Brain pericyte (primary cell): ENCODE measurements around the gene PDLIM7.

Experiments used
- DNase-seq: peaks from one replicate; pipeline ENCODE4 v3.0.0-alpha.2; 2012; ENCODE audit warnings: low read depth, low spot score

PDLIM7 gene

GRCh38 chr5:177524539-177524900, 27.1 kb upstream of the PDLIM7 start:
- no peak for DNase-seq

DNA sequence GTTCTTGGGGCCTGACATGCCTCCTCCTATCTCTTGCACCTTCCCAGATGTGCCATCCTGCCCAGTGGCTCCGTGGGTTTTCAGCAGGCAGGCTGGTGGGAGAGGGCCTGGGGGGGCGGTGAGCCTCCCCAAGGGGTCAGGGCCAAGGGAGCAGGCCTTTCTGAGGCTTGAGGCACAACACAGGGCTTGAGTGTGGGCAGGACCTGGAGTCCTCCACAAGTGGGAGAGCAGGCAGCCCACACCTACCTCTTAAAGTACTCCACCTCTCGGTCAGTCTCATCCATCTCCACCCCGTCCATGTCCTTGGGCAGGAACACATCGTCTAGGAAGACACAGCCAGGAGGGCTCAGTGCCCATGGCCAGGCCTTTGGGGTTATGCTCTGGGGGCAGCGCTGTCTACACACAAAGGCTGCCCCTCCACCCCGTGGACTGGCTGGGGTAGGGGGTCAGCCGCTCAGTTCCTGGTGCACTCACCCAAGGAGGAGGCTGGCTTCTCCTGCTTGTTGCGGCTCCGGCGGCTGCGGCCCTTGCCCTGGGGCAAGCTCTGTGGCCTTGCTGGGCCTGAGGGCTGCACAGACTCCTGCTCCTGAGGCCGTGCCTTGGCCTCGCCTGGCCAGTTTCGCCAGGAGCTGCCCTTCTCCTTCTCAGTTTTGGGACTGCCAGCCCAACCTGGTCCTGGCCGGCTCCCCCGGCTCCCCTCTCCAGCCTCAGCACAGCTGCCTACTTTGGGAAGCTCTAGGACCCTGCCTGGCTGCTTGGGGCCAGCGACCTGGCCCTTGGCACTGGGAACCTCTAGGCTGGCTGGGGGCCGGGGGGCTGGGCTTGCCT, 26.5 kb upstream of the PDLIM7 start:
- no peak for DNase-seq

DNA sequence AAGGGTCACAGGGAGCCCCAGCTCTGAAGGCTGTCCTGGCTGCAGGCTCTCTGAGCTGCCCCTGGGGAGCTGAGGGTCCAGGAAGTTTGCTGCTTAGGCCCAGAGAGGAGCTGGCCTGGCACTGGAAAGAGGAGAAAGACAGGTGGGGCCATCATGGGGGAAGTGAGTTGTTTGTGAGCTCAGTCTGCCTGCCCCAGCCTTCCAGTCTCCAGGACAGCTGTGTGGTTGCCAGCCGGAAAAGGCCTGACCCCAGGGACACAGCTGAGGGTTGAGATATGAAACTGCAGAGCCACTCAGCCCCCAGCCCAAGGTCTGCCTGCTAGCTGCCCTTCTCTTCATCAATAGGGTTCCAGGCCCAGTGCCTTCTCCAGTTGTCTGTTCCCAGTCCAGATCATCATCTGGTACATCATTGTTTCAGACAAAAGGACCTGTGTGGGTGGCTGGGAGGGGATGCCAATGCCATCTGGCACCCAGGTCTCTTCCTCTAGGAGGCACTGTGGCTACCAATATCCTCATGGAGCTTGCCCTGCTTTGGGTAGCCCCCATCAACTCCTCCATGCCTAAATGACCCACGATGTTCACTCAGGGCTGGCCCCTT, 23.6 kb upstream of the PDLIM7 start:
- no peak for DNase-seq

- DNase-seq = no peak
These were observed 22.9 kb upstream of the PDLIM7 start for GRCh38 chr5:177520271-177520670.

DNA sequence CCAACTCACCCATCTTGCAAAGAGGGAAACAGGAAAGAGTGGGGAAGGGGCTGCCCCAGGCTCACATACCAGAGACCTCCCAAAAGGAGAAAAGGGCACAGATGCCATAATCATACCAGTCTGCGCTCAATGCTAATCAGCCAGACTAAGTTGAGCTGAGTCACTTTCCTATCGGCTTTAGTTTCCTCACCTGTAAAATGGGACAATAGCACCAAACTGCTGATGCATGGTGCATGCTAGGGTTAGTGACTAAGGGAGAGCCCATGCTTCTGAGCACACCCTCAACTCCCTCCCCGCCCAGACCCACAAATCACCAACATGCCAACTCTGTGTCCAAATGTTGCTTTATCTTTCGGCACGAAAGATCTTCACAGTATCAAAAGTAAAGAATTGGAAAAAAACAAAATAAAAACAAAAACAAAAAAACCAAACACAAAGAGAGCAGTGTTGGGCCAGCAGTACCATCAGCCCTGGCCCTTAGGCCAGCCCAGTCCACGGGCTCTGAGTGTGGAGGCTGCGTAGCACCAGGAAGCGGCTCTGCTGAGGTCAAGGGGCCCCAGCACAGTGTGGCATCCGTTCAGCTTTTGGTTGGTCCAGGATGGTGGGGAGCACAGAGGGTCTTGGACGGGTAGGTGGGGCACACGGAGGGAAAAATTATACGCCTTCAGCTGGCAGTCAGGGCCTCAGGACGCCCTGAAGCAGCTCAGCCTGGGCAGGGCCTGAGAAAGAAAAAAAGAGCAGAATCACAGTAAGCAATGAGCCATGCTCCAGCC, 22.2 kb upstream of the PDLIM7 start:
- DNase-seq = no peak

GRCh38 chr5:177516601-177517568, 19.5 kb upstream of the PDLIM7 start, which contains the start of gene DDX41:
Gene DDX41 (minus strand): TSS chr5:177516961. CDS start chr5:177516945, 16 bp downstream.
- peak; percentile 97 for DNase-seq

DNA sequence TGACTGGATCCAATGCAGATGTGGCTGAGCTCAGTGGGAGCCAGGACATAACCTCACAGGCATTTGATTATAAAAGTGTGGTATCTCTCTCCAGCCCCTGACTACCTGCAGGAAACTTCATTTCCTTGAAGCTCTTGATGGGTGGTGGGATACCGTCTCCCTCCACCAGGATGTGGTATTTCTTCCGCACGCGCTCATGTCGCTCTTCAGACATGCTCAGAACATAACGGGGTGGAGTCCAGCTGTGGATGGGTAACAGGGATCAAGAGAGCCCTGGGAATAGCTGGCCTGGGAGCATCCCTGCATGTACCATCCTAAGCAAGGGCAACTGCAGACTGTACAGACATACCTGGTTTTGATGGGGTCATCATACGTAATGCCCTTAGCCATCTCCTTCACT, 18.2 kb upstream of the PDLIM7 start:
- DNase-seq = no peak

- DNase-seq = no peak
These were observed 17.1 kb upstream of the PDLIM7 start for GRCh38 chr5:177514541-177514940.

DNA sequence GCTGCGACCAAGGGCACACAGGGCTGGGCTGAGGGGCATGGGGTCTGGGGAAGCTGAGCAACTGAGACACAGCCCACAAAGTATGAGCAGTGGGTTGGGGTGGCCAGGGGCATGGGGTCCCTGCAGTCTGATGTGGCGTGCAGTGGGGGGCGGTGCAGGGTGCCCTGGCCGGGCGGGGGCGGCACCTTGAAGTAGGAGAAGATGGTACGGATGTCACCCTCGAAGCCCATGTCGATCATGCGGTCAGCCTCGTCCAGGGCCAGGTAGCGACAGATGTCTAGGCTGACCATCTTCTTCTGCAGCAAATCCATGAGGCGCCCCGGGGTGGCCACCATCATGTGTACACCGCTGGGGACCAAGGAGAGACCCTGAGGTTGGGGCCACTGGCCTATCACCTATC, 16.1 kb upstream of the PDLIM7 start:
- DNase-seq = no peak

GRCh38 chr5:177512736-177513380, 15.5 kb upstream of the PDLIM7 start:
- no peak for DNase-seq

DNA sequence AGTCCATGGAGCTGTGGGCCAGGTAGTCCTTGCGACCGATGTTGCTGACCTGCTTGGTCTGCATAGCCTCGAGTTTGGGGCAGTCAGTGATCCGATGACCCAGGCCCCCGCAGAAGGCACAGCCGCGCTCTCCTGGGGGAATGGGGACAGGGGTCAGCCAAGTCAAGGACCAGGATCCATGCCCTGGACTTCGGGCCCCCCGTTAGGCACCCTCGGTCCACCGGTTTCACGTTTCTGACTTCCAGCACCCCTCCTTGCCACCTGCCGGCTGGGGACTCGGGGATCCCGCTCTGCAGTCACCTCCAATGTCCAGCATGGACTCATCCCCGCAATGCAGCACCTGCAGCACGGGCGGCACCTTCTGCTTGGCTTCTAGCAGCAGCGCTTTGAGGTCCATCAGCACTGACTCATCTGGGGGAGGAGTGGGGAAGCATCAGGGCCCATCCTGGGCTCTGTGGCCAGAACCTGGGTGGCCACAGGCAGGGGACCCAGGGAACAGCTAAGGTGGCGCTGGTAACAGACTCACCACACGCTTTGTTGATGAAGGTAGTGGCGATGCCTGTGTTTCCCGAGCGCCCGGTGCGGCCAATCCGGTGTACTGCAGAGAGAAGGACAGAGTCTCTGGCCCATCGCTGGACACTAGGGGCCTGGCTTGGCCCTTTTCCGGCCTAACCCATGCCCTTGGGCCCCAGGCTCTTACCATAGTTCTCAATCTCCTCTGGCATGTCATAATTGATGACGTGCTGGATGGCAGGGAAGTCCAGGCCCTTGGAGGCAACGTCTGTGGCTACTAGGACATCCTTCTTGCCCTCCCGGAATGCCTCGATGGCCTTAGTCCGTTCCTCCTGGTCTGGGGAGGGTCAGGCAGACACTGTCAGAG, 14.6 kb upstream of the PDLIM7 start:
- DNase-seq = no peak

- DNase-seq = no peak
These were observed 13.8 kb upstream of the PDLIM7 start for GRCh38 chr5:177511181-177511580.

DNA sequence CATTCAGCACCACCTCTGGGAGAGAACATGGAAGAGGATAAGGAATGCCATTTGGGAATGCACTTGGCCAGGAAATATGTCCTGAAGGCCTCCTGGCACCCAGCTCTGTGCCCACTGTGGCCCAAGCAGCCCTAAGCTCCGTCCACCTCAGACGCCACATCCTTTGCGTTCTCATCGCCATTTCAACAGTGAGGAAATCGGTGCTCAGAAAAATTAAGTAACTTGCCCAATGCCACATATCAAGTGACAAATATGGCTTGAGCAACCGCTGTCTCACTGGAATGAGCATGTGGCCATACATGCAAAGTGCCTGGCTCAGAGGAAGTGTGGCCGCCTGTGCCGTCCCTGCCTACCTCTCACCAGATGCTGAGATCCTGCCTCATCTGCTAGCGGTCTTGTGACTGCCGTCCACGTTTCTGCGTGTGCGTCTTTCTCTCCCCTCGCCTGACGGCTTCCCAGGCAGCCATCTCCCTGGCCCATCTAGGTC, 13.2 kb upstream of the PDLIM7 start:
- no peak for DNase-seq

- DNase-seq = no peak
These were observed 12.7 kb upstream of the PDLIM7 start for GRCh38 chr5:177509991-177510566.

GRCh38 chr5:177509381-177509951, 12.1 kb upstream of the PDLIM7 start, which contains the start of gene DOK3:
Gene DOK3 (minus strand): TSS chr5:177509826. CDS start chr5:177509540, 286 bp downstream.
- DNase-seq = no peak

DNA sequence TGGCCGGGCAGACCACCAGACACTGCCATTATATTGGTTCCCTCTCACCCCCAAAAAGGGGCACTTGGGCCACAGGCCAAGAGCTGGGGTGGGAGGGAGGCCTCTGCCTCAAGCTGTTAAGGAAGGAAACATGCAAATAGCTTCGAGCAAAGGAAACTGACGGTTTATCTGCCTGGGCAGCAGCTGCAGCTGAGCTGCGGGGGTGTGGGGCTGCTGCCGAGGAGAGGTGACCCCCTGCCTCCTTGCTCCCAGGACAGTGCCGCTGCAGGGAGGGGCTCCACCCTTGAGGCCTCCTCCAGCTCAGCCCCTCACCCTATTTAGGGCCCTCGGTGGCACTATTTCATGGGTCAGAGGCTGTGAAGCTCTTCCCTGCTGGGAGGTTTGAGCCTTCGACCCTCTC, 11.4 kb upstream of the PDLIM7 start:
- DNase-seq = no peak

DNA sequence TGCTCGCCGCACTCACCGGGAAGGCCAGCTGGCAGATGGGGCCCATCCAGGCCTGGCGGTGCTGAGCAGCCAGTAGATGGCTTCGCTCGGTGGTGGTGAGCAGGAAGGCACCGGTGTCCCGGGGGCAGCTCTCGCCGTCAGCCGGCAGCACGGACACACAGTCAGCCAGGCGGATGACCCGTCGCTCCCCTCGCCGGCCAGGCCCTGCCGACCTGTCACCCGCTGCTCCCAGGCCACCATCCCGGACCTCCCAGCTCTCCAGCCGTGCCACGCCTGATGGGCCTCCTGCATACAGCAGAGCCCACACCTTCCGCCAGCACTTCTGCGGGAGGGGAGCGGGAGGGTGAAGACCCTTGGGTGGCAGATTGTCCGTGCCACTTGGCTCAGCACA, 10.8 kb upstream of the PDLIM7 start:
- DNase-seq = no peak

- DNase-seq = no peak
These were observed 10.3 kb upstream of the PDLIM7 start for GRCh38 chr5:177507596-177508220.
